GM21423 (cell line): ENCODE data around the gene KCNQ1.

Experiments used
- ATAC-seq: cut with Tn5 transposase; IDR thresholded peaks from one replicate; pipeline ENCODE4 v1.9.1; 2021; ENCODE audit warnings: mild to moderate bottlenecking, moderate library complexity; ENCODE audit not compliant: unreplicated experiment

Gene KCNQ1

GRCh38 chr11:2883979-2884815 lies 439.4 kb downstream of the KCNQ1 start:
- ATAC-seq = no peak

DNA sequence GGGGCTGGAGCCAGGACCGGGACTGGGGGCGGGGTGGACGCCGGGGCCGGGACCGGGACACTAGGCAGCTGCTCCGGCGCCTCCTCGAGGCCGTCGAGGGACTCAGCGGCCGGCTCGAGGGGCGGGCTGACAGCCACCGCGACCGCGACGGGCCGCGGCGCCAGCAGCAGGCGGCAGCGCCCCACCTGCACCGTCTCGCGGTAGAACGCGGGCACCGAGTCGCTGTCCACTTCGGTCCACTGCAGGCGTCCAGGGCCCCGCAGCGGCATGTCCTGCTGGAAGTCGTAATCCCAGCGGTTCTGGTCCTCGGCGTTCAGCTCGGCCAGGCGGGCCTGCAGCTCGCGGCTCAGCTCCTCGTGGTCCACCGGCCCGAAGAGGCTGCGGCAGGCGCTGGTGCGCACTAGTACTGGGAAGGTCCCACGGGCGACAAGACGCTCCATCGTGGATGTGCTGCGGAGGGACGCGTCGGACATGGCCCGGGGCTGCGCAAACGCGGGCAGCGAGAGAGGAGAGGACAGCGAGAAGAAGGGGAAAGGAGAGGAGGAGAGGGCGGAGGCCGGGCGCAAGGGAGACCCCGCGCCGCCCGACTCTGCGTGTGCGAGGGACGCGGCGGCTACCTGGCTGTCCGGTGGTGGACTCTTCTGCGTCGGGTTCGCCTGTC lies 440.3 kb downstream of the KCNQ1 start:
- ATAC-seq = no peak

DNA sequence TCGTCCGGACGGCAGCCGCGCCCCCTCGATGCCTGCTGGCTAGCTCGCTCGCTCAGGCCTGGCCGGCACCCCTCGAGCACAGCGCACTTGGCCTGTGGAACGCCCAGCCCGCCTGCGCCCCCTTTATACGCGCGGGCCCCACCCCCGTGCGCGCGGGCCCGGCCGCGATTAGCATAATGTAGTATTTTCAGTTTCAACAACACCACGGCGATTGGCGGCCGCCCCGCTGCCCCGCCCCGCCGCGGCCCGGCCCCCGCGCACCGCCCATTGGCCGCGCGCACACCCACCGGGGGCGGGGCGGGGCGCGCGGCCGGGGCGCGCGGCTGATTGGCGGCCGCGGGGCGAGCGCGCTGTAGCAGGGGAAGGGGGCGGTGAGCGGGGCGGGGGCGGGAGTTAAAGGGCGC lies 440.9 kb downstream of the KCNQ1 start, which contains the start of gene CDKN1C:
Gene CDKN1C, minus strand, starts transcription at position 98 of the 404 bp plus-strand sequence. CDS start 319 bp downstream, outside the sequence.
- ATAC-seq = peak; percentile 68

DNA sequence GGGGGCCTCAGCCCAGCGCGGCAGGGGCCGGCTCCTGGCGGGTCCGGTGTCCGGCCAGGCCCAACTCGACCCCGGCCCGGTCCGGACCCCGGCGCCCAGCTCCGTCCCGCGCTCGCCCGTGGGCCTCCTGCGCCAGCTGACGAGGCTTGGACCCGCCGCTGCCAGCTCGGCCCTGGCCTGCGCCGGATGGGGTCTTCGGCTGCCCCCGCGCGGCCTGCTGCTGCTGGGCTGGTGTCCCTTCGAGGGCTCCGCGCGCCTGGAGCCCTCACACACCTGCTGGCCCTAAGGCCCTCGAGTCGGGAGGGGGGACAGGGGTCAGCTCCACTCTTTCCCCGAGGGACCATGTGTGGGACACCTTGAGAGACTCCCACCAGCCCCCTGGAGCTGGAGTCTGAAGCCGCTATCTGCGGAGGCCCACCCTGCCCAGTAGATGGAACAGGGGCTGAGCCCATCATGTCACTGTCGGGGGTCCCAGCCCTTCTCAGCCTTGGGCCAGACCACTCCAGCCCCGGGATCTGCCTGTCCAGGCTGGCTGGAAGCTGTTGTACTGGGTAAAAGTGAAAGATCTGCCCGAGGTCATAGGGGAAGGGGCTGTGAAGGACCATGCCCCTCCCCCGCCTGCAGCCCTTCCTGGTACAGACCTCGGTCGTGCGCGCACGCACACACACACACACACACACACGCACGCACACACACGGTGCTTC lies 441.5 kb downstream of the KCNQ1 start:
- ATAC-seq = peak; percentile 9

DNA sequence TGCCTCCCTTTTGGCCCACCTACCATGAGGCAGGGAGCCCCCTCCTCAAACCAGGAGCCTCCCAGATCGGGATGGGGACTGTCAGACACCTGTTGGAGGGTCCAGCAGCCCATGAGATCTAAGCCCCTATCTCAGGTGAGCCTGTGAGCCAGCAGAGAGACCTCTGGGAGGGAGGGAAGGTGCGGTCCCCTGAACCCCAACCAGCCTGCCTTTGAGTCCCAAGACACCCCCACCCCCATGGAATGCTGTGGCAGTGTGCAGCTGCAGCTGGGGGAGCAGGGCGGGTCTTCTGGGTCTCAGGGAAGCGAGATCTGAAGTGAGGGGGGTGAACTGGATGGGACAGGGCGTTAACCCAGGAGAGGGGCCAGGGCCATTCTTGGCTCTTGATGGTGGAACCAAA lies 442.1 kb downstream of the KCNQ1 start:
- ATAC-seq = no peak

DNA sequence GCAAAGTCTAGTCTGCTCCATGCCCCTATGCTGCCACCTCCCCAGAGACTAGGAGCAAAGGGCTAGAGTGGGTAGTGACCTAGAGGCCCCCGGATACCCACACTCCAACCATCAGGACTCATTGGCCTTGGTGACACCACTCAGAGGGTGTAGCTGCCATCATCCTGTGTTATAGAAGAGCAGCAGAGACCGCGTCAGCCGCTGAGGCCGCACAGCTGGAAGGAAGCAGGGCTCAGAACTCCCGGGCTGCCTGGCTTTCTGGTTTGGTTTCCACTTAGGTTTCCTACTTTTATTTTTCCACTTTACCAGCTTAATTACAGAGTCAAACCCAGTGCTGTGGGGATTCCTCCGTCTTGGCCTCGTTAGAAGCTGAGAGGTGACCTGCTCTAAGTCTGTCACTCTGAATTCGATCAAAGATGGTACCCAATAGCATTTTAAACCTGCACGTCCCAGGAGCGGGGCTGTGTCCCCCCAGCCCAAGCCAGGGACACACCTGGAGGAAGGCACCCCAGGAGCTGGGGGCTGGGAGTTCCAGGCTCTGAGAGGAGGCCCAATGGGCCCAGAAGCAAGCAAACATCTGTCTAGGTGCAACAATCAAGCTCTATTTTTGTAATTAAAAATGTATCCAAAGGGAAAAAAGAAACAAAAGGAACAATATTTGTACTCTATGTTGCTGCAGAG lies 442.8 kb downstream of the KCNQ1 start:
- no peak for ATAC-seq

DNA sequence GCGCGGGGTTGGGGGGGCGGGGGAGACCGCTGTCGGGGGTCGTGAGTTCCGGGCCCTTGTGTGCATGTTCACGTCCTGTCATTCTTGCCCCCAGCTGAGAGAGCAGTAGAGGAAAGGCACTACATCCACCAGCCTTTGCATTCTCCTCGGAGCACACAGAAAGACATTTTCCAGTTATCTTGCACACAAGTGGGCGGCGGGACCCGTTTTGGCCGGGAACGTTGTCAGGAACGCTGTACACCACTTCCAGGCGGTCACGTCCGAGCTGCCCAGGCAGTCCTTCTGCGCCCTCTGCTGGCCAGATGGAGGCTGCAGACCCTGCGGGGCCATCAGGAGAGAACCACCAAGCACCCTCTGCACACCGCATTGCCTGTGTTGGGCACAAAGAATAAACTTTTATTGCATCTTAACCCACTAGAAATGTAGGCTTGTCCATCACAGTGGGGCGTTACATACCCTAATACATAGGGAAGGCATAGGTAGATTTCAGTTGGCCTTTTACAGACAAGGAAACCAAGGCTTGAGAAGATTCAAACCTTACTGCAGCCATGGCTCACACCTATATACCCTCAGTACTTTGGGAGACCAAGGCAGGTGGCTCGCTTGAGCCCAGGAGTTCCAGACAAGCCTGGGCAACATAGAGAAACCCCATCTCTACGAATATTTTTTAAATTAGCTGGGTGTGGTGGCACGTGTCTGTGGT lies 443.6 kb downstream of the KCNQ1 start:
- ATAC-seq = no peak

DNA sequence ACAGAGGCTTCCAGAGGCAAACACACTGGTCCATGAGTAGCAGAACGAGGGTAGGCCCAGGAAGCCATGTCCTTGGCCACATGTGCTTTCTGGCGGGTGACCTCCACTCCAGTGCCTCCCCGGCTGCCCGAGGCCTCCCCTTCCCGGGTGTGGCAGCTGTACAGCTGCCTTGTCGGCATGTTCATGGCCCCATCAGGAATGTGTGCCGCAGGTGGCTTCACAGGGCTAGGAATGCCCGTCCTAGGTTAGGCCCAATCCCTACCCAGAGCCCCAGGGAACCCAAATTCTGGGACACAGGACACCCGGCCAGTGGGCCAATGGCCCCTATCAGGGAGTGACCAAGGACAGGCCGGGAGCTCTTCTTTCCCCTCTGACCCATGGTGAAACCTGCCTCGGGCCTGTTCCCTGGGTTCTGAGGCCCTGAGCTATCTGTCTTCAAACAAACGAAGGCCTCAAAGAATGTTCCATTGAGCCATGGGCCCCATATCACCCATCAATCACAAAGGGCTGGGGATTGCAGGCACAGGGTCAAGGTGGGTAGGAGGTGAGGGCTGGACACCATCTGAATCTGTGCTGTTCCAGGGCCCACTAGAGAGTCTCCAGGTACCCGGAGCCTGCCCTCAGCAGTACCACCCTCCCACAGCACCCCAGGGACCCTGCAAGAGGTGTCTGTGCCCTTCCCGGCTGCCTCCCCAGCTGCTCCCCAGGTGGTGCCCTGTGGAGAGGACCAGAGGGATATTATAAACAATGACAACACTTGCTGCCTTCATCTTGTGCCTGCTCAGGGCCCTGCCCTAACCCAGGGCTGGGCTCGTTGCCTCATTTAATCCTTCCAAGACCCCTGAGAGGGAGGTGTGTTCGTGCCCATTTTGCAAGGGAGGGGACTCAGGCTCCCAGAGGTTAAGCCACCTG lies 444.8 kb downstream of the KCNQ1 start:
- no peak for ATAC-seq

DNA sequence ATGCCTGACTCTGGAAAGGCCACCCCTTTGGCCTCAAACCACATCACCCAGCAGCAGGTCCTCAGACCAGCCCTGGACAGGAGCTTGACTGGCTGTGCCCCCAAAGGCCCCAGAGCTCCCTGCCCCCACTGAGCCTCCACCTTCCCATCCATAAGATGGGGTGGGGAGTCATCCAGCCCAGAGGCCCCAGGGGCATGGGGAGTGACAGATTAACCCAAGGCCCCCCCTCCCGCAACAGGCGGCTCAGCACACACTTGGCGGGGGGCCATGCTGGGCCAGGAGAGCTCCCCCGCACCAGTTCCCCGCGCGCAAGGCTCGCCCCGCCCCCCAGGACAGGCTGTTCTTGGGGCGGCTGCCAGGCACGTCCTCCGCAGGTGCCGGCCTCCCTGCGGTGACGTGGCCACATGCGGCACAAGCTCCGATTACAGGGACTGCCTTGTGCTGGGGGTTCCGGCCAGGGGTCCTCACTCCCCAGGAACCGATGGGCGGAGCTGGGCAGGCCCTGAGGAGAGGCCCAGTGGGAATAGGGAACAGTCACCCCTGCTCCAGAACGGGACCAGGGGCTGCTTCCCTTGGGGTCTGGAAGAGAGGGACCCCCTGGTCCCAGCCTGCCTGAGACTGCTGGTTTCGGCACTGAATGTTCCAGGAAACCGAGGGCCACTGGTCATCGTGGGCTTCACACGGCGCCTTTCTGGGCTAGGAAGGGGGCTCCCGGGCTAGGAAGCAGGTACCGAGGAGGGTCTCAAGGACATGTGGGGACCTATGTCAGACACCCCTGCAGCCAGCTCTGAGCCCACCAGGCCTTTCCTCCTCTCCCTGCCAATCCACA lies 445.9 kb downstream of the KCNQ1 start:
- no peak for ATAC-seq

DNA sequence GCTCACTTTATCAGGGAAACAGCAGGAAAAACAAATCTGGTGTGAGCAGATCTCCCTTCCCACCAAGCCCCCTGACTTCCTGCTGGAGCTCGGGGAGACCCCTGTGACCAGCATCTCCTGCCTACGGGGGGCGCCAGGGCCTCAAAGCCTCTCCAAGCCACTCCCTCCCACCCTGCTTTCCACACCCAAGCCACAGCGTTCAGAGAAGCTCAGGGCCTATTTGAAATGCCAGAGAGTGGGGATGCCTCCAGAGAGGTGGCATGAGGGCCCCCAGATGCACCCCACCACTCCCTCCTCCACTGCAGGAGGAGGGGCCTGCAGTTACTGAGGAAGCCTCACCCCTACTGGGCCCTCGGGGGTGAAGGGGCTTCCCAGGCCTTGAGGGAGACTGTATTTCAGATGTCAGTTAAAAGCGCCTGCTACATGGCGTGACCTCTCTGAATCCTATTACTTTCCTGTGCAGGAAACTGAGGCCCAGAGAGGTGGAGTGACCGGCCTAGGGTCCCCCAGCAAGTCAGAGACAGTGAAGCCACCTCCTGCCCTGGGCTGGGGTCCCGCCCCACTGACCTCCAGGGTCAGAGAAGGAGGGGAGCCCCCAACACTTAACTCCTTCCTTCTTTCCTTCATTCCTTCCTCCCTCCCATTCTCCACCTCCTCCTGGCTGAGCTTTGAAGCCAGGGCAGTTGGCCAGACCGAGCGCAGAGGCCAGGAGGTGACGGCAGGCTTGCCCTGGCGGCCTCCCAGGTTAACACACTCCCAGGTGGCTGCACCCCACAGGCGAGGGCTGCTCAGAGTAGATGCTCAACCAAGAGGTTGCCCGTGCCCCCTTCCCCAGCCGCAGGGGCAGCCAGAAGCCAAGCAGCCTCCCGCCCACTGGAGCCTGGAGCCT lies 446.8 kb downstream of the KCNQ1 start:
- ATAC-seq = no peak

- ATAC-seq = peak; percentile 33
Observed at GRCh38 chr11:2892215-2892966, 447.6 kb downstream of the KCNQ1 start.

DNA sequence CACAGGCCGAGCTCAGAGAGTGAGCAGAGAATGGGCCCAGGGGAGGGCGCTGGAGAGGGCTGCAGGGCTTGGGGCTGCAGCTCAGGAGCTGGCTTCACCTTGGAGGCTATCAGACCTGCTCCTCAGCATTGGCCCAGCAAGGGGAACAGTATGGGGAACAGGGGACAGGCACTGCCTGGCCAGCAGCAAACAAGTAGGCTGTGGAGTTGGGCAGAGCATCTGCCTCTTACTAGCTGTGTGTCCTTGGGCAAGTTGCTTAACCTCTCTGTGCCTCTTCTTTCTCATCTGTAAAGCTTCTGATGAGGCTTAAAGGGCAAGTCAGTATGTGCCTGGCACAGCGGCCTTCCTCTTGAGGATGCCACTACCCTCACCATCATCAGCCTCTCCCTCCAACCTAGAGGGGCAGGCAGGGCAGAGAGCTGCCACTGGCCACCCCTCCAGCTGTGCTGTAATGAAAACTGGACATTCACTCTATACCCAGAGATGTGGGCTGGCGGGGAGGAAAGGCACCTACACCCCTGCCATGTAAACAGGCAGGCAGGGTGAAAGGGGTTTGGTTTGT lies 448.2 kb downstream of the KCNQ1 start:
- ATAC-seq = peak; percentile 42

GRCh38 chr11:2893935-2894334 lies 449.1 kb downstream of the KCNQ1 start:
- no peak for ATAC-seq

DNA sequence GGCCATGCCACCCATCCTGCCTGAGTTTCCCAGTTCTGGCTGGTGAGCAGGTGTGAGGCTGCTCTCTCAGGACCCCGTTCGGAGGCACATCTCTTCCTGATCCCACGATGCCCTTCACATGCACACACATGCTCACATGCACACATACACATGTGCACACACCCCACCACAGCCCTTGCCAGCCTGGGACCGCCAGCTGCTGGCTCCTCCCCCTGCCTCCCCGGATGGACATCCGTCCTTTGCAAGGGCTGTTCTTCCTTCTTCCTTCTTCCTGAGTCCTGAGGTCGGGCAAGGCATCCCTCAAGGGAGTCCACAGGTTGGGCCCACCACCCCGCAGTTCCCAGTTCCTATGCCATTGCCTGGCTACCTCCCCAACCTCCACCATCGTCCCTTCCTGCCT lies 451.2 kb downstream of the KCNQ1 start:
- no peak for ATAC-seq

- ATAC-seq = no peak
Observed at GRCh38 chr11:2897048-2897447, 452.2 kb downstream of the KCNQ1 start.

GRCh38 chr11:2898366-2899079 lies 453.7 kb downstream of the KCNQ1 start:
- ATAC-seq = no peak
